HG03575 (cell line): Measurements from ENCODE around the gene TEDC2.

ENCODE experiments used
- ATAC-seq: cut with Tn5 transposase; IDR thresholded peaks from one replicate; pipeline ENCODE4 v1.9.1; 2021; ENCODE audit not compliant: unreplicated experiment, insufficient number of reproducible peaks, low FRiP score; ENCODE audit errors: extremely low read depth

The TEDC2 gene

DNA sequence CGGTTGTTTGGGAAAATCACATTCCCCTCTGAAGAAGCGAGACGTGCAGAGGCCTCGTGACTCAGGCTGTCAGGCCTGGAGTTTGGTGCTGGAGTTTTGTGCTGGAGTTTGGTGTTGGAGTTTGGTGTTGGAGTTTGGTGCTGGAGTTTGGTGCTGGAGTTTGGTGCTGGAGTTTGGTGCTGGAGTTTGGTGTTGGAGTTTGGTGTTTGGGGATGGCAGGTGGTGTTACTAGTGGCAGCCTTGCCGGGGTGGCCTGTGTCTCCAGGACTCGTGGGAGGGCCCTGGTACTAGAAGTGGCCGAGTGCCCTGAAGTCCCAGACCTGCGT, 27.6 kb downstream of the TEDC2 start:
- no peak for ATAC-seq

DNA sequence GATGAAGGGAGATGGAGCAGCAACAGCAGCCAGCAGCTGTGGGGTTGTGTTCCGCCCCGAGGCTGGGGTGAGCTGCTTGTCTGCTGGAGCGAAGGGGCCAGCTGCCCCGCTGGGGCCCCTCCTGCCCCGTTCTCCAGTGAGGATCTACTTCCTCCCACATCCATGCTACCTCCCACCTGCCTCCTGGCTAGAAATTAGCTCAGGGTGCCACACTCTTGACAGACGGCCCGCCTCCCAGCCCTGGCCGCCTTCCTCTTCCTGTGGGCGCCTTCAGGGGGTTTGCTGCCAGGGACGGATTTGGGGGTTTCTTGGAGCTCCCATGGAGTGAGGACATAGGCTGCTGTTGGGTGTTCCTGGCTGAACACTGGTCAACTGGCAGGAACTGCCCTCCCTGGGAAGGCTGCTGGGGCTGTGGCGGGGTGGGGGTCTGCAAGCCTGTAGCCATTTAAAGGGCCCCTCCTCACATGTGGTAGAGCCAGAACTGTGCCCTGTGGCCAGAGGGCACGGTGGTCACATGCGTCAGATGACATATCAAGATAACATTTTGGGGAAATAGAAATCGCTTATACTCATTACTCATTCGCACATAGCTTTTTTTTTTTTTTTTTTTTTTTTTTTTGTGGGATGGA, 28.1 kb downstream of the TEDC2 start:
- no peak for ATAC-seq

DNA sequence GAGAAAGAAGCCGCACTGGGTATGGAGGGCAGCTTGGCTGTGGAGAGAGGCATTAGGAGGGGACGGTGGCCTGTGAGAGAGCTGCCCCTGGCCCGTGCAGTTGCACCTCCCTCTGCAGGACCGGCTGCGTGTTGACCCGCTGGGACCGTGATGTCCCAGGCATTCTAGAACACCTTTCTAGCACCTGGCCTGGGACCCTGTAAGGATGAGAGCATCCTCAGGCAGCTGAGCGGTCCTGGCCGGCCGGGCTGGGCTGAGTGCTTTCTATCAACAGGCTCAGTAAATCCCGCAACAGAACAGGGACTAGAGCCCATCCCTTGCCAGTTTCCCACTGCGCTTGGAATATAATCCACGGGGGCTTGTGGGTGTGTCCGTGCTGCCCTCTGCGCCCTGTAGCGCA, 29.7 kb downstream of the TEDC2 start:
- ATAC-seq: no peak

DNA sequence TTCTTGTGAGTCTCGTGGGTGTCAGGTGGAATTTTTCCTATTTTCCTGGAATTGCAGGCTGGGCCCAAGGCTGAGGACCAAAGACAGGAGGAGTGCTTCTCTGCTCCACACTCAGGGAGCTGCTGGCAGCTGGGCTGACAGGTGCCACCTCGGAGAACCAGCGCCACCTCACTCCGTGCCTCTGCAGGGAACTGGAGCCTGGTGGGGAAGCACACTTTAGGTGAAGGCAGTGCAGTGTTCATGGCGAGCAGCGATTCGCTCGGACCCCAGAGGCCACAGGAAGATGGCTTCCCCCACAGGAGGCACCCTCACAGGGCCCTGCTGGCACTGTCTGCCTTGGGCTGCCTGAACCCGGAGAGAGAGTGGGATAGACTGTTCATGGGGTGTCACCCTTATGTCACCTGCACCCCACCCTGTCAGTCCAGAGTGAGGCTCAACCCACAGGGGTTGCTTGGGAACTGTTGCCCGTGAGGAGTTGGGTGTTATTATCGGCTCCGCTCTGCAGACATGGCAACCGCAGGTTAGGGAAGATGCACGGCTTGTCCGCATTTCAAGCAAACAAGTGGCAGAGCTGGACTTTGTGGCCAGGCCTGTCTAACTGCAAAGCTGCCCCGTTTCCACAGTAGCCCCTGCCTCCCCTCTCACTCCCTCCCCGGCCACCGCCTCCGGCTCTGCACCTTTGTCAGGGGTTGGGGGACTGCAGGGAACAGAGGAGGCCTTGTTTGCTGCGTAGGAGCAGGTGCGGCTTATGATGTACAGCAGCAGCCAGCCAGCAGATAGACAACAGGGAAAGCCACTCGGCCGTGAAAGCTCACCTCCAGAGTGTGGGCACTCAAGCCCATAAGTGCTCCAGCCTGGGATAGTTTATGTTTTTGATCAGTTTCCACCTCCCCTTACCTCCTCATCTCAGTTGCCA, 30.5 kb downstream of the TEDC2 start:
- no peak for ATAC-seq

DNA sequence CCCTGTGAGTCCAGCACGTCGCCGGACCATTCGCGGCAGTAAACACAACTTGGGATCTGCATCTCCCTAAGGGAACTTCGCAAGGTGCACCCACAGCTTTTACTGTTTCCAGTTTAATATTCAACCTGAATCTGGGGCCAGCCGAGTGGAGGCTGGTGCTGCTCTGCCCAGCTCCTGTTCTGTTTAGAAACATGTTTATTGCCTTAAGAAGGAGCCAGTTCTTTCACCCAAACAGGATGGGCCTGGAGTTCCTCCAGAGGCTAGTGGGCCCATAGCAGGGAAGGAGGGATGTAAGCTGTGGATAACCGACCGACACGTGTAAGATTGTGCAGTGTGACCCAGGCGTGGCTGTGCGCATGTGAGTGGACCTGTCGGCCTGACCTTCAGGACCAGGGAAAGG, 32.4 kb downstream of the TEDC2 start:
- no peak for ATAC-seq

DNA sequence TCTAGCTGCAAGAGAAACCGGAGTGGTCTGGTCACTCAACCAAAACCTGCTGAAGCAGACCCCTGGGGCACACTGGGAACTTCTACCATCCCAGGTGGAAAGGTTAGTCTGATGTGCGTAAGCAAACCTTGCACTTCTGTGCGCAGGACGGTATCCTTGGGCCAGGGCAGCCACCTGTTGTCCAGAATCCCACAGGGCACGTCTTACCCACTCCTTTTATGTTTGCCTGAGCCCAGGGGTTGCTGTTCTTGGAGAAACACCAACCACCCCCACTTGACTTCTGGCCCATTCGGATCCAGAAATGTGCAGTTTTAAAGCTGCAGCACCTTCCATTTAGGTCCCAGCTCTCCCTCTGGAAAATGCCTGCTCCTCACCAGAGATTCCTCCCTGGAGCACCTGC, 33.7 kb downstream of the TEDC2 start:
- no peak for ATAC-seq

DNA sequence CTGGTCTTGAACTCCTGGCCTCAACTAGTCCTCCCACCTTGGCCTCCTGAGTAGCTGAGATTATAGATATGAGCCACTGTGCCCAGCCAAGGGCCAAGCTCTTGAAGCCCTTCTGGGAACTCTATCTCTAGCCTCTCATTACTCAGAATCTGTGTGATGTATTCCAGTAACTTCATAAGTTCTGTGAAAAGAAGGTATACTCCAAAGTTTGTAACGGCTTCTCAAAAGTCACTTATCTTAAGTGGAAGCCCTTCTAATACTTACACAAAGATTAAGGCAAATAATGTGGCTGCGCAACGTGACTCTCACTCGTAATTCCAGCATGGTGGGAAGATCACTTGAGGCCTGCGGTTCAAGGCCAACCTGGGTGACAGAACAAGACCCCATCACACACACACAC, 34.7 kb downstream of the TEDC2 start:
- ATAC-seq: no peak

DNA sequence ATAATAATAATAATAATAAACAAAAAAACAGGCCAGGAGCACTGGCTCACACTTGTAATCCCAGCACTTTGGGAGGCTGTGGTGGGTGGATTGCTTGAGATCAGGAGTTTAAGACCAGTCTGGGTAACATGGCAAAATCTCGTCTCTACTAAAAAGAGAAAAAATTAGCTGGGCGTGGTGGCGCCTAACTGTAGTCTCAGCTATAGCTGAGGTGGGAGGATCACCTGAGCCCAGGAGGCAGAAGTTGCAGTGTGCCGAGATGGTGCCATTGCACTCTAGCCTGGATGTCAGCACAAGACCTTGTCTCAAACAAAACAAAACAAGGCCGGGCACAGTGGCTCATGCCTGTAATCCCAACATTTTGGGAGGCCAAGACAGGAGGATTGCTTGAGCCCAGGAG, 35.1 kb downstream of the TEDC2 start:
- no peak for ATAC-seq

DNA sequence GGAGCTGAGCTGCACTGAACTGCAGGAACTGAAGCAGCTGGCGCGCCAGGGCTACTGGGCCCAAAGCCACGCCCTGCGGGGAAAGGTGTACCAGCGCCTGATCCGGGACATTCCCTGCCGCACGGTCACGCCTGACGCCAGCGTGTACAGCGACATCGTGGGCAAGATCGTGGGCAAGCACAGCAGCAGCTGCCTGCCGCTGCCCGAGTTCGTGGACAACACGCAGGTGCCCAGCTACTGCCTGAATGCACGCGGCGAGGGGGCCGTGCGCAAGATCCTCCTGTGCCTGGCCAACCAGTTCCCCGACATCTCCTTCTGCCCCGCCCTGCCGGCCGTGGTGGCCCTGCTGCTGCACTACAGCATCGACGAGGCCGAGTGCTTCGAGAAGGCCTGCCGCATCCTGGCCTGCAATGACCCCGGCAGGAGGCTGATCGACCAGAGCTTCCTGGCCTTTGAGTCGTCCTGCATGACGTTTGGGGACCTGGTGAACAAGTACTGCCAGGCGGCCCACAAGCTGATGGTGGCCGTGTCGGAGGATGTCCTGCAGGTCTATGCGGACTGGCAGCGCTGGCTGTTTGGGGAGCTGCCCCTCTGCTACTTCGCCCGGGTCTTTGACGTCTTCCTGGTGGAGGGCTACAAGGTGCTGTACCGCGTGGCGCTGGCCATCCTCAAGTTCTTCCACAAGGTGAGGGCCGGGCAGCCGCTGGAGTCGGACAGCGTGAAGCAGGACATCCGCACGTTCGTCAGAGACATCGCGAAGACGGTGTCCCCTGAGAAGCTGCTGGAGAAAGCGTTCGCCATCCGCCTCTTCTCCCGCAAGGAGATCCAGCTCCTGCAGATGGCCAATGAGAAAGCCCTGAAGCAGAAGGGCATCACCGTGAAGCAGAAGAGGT, 36.6 kb downstream of the TEDC2 start:
- ATAC-seq: no peak

DNA sequence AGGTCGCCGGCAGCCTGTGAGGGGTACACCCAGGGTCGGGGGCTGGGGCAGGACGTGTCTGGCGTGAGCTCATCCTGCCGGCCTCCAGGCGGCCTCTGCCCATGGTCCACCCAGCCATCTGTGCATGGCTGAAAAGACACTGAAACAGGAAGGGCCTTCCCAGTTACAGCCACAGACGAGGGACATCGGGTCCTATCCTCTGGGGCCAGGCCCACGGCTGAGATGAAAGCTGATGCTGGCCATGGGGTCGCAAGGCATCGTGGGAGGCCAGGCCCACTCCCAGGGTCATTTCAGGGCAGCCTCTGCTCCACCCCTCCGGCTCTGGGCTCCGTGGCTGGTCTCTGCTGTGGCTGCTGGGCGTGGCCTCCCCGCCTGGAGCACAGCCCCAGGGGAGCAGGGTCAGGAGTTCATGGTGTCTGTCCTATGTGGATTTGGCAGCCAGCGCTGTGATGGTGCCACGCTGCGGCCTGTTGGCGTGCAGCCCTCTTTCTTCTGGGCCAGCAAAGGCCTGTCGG, 37.3 kb downstream of the TEDC2 start:
- no peak for ATAC-seq

DNA sequence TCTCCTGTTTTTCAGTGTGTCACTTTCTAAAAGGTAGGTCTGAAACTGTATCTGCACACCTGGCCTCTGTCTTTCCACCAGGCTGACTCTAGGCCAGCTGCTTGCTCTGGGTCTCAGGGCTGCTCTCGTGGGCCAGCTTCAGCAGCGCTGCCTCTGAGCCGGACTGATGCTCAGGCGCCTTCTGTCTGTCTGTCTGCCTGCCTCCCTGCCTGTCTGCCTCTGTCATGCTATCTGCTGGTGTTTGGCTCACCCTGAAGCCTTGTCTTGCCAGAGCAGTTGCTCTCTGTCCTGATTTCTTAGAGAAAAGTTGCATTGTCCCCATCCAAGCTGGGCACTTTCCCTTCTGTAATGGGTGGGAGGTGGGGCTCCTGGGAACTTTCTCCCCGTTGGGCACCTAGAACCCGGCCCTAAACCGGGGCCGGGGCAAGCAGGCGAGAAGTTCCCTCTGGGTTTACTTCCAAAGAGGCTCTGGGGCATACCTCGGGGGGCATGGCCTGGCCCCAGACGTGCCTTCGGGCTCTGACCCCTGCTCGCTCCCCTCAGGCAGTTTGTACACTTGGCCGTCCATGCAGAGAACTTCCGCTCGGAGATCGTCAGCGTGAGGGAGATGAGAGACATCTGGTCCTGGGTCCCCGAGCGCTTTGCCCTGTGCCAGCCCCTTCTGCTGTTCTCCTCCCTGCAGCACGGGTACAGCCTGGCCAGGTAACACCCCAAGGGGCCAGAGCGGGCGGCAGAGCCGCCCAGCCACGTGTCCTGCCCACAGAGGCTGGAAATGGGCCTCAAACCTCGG, 38.0 kb downstream of the TEDC2 start:
- ATAC-seq: no peak

DNA sequence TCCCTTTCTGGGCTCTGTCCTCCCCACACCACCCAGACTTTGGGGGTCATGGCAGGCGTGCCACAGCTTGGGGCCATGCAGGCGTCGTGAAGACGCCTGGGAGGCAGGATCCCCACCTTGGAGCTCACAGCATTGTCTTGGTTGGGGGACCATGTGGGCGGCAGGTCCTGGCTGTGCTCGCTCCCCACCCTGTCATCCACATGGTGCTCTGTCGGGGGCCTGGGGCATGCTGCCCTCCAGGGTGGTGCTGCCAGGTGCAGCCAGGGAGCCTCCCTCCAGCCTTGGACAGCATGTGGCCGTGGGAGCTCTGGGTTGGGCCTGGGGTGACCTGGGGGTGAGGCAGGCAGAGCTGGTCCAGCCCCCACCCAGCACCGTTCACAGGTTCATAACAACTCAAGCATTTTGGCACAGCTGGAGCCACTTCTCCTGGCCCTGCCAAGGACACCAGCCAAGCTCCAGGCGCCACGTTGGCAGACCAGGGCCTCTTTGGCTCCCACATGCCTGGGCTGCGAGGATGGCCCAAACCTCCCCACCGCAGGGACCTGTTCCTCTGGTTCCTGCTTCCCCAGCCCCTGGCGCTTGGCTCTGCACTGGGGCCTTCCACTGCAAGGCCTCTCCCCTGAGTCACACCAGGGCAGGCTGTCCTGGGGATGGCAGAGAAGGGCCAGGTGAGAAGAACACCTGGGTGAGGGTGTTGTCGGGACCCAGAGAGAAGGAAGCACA, 38.8 kb downstream of the TEDC2 start:
- ATAC-seq: no peak

DNA sequence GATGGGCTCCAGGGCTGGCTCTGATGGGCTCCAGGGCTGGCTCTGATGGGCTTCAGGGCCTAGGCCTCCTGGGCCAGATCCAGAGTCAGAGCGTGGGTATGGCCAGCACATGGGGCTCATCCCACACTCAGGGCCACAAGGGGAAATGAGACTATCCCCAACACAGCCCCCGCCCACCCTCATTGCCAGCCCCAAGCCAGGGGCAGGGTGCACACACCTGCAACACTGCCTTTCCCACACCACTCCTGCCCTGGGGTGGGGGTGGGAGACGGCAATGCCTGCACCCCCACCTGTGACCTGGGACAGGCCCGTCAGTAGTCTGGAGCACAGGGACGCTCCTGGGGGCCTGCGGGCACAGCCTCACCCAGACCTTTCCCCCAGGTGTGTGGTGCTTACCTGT, 39.5 kb downstream of the TEDC2 start:
- no peak for ATAC-seq

DNA sequence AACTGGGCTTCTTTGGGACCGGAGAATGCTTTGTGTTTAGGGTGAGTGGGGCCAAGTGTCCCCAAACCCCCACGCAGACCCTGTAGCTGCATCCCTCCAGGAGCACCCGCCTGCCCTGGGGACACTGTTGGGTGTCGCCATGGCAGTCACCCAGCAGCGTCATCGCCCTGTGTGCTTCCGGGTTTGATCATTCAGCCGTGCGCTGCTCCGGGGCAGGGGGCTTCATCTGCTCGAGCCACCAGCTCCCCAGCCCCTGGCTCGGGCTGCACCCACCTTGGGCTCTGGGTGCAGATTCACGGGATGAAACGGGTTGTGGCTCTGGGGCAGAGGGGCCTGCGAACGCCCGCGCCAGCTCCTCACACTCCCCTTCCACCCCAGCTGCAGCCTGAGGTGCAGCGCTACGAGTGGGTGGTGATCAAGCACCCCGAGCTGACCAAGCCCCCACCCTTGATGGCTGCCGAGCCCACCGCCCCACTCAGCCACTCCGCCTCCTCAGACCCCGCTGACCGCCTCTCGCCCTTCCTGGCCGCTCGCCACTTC, 40.1 kb downstream of the TEDC2 start:
- no peak for ATAC-seq

DNA sequence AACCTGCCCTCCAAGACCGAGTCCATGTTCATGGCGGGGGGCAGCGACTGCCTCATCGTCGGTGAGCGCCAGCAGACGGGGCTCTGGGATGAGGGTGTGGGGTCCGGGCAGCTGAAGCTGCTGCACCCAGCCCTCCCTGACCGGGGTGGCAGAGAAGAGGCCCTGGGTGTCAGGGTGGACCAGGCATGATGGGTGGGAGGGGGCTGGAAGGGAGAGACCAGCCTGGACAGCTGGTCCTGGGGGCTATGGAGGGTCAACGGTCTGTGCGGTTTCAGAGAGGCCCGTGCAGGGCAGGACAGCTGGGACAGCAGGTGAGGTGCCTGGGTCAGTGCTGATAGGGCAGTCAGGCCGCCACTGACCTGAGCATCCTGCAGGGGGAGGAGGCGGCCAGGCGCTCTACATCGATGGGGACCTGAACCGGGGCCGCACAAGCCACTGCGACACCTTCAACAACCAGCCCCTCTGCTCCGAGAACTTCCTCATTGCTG, 40.6 kb downstream of the TEDC2 start:
- ATAC-seq: no peak

DNA sequence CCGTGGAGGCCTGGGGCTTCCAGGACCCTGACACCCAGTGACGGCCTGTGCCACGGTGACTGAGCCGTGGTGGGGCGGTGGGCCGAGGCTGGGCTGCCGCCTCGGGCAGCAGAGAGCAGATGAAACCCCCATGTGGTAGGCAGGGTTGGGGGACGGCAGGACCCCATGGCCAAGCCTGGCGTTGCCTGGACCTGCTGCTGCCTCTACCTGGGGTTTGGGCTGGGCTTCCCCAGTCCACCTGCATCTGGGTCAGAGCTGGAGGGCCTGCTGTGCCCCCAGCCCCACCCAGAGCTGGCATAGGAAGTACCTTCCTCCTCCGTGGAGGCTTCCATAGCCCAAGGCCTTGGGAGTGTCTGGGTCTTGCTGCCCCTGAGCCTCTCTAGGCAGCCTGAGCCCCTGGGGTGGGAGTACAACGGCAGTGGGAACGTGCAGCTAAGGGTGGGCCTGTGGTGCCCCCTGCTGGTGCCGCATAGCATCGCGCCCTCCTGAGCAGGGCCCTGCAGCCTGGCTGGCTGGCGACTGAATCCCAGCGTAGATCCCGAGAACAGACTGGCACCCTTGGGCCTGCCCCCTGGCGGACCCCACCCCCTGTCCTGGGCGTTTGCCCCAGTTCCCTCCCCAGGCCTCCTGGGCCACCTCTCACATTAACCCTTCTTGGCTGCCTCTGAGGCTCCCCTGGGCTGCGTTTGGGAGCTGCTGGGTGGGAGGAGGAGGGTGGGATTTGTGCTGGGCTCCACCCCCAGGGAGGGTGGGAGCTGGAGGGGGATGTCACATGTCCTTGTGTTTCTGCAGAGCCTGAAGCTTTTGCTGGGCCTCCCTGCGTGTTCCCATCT, 41.2 kb downstream of the TEDC2 start:
- no peak for ATAC-seq
